HG03457 (cell line): Measurements from ENCODE around the gene SPDYE2.
"Not testable (repeated sequence)": the region's sequence is repeated elsewhere in the genome, so short reads cannot be mapped to it uniquely, and the experiment has no call there.

Experiments
- ATAC-seq: cut with Tn5 transposase; IDR thresholded peaks from one replicate; pipeline ENCODE4 v1.9.1; 2021; ENCODE audit warnings: moderate number of reproducible peaks; ENCODE audit not compliant: unreplicated experiment

The SPDYE2 gene

GRCh38 chr7:102535062-102535615, 15.9 kb upstream of the SPDYE2 start:
- ATAC-seq = not testable (repeated sequence)

GRCh38 chr7:102540604-102541003, 10.4 kb upstream of the SPDYE2 start:
- ATAC-seq = not testable (repeated sequence)

GRCh38 chr7:102542083-102542482, 8.9 kb upstream of the SPDYE2 start:
- ATAC-seq = not testable (repeated sequence)

GRCh38 chr7:102542771-102543170, 8.3 kb upstream of the SPDYE2 start:
- ATAC-seq = not testable (repeated sequence)

- ATAC-seq = not testable (repeated sequence)
Observed at GRCh38 chr7:102543596-102543995, 7.4 kb upstream of the SPDYE2 start, which contains the start of gene UPK3BL2. Gene UPK3BL2 (minus strand): TSS chr7:102543696. CDS start chr7:102543636, 60 bp downstream.

GRCh38 chr7:102544372-102544771, 6.7 kb upstream of the SPDYE2 start:
- not testable (repeated sequence) for ATAC-seq

GRCh38 chr7:102545288-102545687, 5.7 kb upstream of the SPDYE2 start:
- not testable (repeated sequence) for ATAC-seq

- ATAC-seq = not testable (repeated sequence)
Observed at GRCh38 chr7:102546353-102546752, 4.7 kb upstream of the SPDYE2 start.

- ATAC-seq = not testable (repeated sequence)
Observed at GRCh38 chr7:102568620-102569019, 17.6 kb downstream of the SPDYE2 start.

GRCh38 chr7:102572261-102573239, 21.5 kb downstream of the SPDYE2 start, which contains the start of gene POLR2J3:
Gene POLR2J3 (minus strand): TSS chr7:102572583. CDS start chr7:102572521, 62 bp downstream.
- peak; percentile 84 for ATAC-seq

- not testable (repeated sequence) for ATAC-seq
Observed at GRCh38 chr7:102574607-102575006, 23.6 kb downstream of the SPDYE2 start.

GRCh38 chr7:102576363-102576762, 25.3 kb downstream of the SPDYE2 start:
- not testable (repeated sequence) for ATAC-seq

GRCh38 chr7:102577315-102578240, 26.6 kb downstream of the SPDYE2 start:
- not testable (repeated sequence) for ATAC-seq

- ATAC-seq = not testable (repeated sequence)
Observed at GRCh38 chr7:102578486-102578885, 27.5 kb downstream of the SPDYE2 start.

- ATAC-seq = not testable (repeated sequence)
Observed at GRCh38 chr7:102581722-102582121, 30.7 kb downstream of the SPDYE2 start.

GRCh38 chr7:102583495-102583894, 32.5 kb downstream of the SPDYE2 start:
- not testable (repeated sequence) for ATAC-seq

GRCh38 chr7:102589857-102590256, 38.8 kb downstream of the SPDYE2 start:
- peak; percentile 29 for ATAC-seq

- ATAC-seq = peak; percentile 33
Observed at GRCh38 chr7:102592477-102593019, 41.5 kb downstream of the SPDYE2 start.

- peak; percentile 41 for ATAC-seq
Observed at GRCh38 chr7:102593637-102594334, 42.8 kb downstream of the SPDYE2 start.

- not testable (repeated sequence) for ATAC-seq
Observed at GRCh38 chr7:102596036-102596435, 45.0 kb downstream of the SPDYE2 start.
